ENCODE data around the gene ZNF487. TPM values are rescaled to one million over a fixed set of nuclear protein-coding genes. Genes with fewer than 3 reads are reported as not detected.
A peak's percentile ranks its signal among the peaks of the same experiment; 100 is the strongest.

ZNF487 gene
- total and polyA plus RNA-seq, 2 donors (not counting 1 experiment from before 2014, with no cell fraction given): 9.8 to 14.8 TPM

GRCh38 chr10:43408331-43408709 is 28.6 kb upstream of the ZNF487 start:
- no peaks in the 10 kb centered on the region for H3K9me3 ChIP-seq (ENCODE audit: control extremely low read depth in 1 of 3, control insufficient read depth in 2 of 3, insufficient read depth in 1 of 3, low read length in 2 of 3)
- H3K36me3 ChIP-seq (replicated peaks in 1 of 2; ENCODE audit: control extremely low read depth in 1 of 2, control insufficient read depth in 1 of 2, extremely low read depth in 1 of 2, insufficient read depth in 2 of 2, low read length in 1 of 2): peaks cover 0 to 1% of the 10 kb centered on the region in 2 experiments
- H4K20me1 ChIP-seq (ENCODE audit: control insufficient read depth, insufficient read depth, low read length, poor library complexity, severe bottlenecking): peaks cover 48% of the 10 kb centered on the region
- POLR2A ChIA-PET: interaction anchor here (1.4 to 1.8 kb wide), 6 partner anchors 10 to 44 kb away, joined by 6 to 21 read pairs (median 12); partner anchors contain the start of gene ZNF487
- Mint-ChIP-seq H3K27ac (peak overlapping the region; percentile 98), H3K4me3 (peak overlapping the region; percentile 98), H3K27me3 (no peaks in the 10 kb centered on the region), H3K4me1 (peaks cover 32% of the 10 kb centered on the region), H3K9me3 (ENCODE audit: insufficient read depth) (no peaks in the 10 kb centered on the region)
- H3K4me3 ChIP-seq (ENCODE audit: control extremely low read depth in 1 of 5, extremely low read depth in 1 of 5, insufficient read depth in 1 of 5, low read depth in 2 of 5, low read length in 4 of 5): peak overlapping the region; percentile 43 to 92 (median 83)
- intact Hi-C loops (cut with micrococcal nuclease): loop anchor here (2.0 to 5.0 kb wide), 5 partner anchors 239 to 856 kb away; partner anchors contain the start of genes BMS1, CSGALNACT2, ZNF32 and ZNF33B
- DNase-seq: no peak
- peaks cover 64% of the 10 kb centered on the region for H3K79me2 ChIP-seq (ENCODE audit: control insufficient read depth, insufficient read depth, low read length)
- peak overlapping the region; percentile 99 for H3K9ac ChIP-seq (ENCODE audit: low read length)
- peaks cover 32 to 49% of the 10 kb centered on the region in 2 donors for H3K4me1 ChIP-seq (ENCODE audit: control insufficient read depth in 2 of 2, insufficient read depth in 2 of 2, low read length in 2 of 2)
- no peak for ATAC-seq (ENCODE audit: low read depth)
- under 1% methylated on average over 25 of the region's 31 CpGs for WGBS (ENCODE audit: insufficient coverage)
- TF ChIP-seq CTCF (IDR thresholded peaks at IDR 0.05) (no peak), EZH2 (IDR thresholded peaks at IDR 0.05; ENCODE audit: borderline replicate concordance, insufficient read depth, low read depth, low read length, poor library complexity, severe bottlenecking) (no peak)
- peak overlapping the region; percentile 100 for H3K27ac ChIP-seq (ENCODE audit: low read length in 2 of 2)
- H3K4me2 ChIP-seq (replicated peaks; ENCODE audit: low read depth, low read length, poor library complexity, severe bottlenecking): peak overlapping the region; percentile 100
- H2AFZ ChIP-seq (ENCODE audit: insufficient read depth, low read depth, low read length, poor library complexity, severe bottlenecking): peak overlapping the region; percentile 67
- H3K27me3 ChIP-seq (replicated peaks in 1 of 4; ENCODE audit: control extremely low read depth in 1 of 4, control insufficient read depth in 3 of 4, insufficient read depth in 4 of 4, low read length in 3 of 4): no peaks in the 10 kb centered on the region
- CTCF ChIA-PET: interaction anchor here (0.8 to 1.8 kb wide), 8 partner anchors 10 to 61 kb away, joined by 3 to 10 read pairs (median 4); partner anchors contain the start of gene ZNF487

- H4K20me1 ChIP-seq (ENCODE audit: control insufficient read depth, insufficient read depth, low read length, poor library complexity, severe bottlenecking): peaks cover 42% of the 10 kb centered on the region
- Mint-ChIP-seq H3K9me3 (ENCODE audit: insufficient read depth) (no peaks in the 10 kb centered on the region), H3K27ac (peak within 1 kb of the TSS; percentile 98), H3K4me1 (peaks cover 26% of the 10 kb centered on the region), H3K27me3 (no peaks in the 10 kb centered on the region), H3K4me3 (peak within 1 kb of the TSS; percentile 98)
- H3K4me2 ChIP-seq (replicated peaks; ENCODE audit: low read depth, low read length, poor library complexity, severe bottlenecking): peak within 1 kb of the TSS; percentile 100
- peaks cover 27 to 44% of the 10 kb centered on the region in 2 donors for H3K4me1 ChIP-seq (ENCODE audit: control insufficient read depth in 2 of 2, insufficient read depth in 2 of 2, low read length in 2 of 2)
- H3K9me3 ChIP-seq (ENCODE audit: control extremely low read depth in 1 of 3, control insufficient read depth in 2 of 3, insufficient read depth in 1 of 3, low read length in 2 of 3): no peaks in the 10 kb centered on the region
- peak; percentile 99 for DNase-seq
- intact Hi-C loops (cut with micrococcal nuclease): loop anchor here (1.0 to 5.0 kb wide), 8 partner anchors 11 to 857 kb away; partner anchors contain the start of genes BMS1, CSGALNACT2, ZNF32 and ZNF33B
- H3K27me3 ChIP-seq (replicated peaks in 1 of 4; ENCODE audit: control extremely low read depth in 1 of 4, control insufficient read depth in 3 of 4, insufficient read depth in 4 of 4, low read length in 3 of 4): no peaks in the 10 kb centered on the region
- H2AFZ ChIP-seq (ENCODE audit: insufficient read depth, low read depth, low read length, poor library complexity, severe bottlenecking): peak within 1 kb of the TSS; percentile 67
- no peaks in the 10 kb centered on the region for H3K36me3 ChIP-seq (replicated peaks in 1 of 2; ENCODE audit: control extremely low read depth in 1 of 2, control insufficient read depth in 1 of 2, extremely low read depth in 1 of 2, insufficient read depth in 2 of 2, low read length in 1 of 2)
- no peak for TF ChIP-seq CTCF (IDR thresholded peaks at IDR 0.05)
- no peak for TF ChIP-seq EZH2 (IDR thresholded peaks at IDR 0.05; ENCODE audit: borderline replicate concordance, insufficient read depth, low read depth, low read length, poor library complexity, severe bottlenecking)
- H3K27ac ChIP-seq (ENCODE audit: low read length in 2 of 2): peak within 1 kb of the TSS; percentile 100
- peak within 1 kb of the TSS; percentile 99 for H3K9ac ChIP-seq (ENCODE audit: low read length)
- H3K79me2 ChIP-seq (ENCODE audit: control insufficient read depth, insufficient read depth, low read length): peaks cover 61% of the 10 kb centered on the region
- ChIA-PET CTCF (interaction anchor here (0.6 to 1.9 kb wide), 7 partner anchors 10 to 269 kb away, joined by 3 to 13 read pairs (median 7); no protein-coding TSS in a partner anchor), POLR2A (interaction anchor here (0.8 to 3.0 kb wide), 11 partner anchors 9 to 207 kb away, joined by 3 to 19 read pairs (median 9); partner anchors contain the start of gene ZNF487)
- WGBS (ENCODE audit: insufficient coverage): under 1% methylated on average over 61 of the region's 68 CpGs
- peak; percentile 73 for ATAC-seq (ENCODE audit: low read depth)
- peak within 1 kb of the TSS; percentile 79 to 92 (median 83) for H3K4me3 ChIP-seq (ENCODE audit: control extremely low read depth in 1 of 5, extremely low read depth in 1 of 5, insufficient read depth in 1 of 5, low read depth in 2 of 5, low read length in 4 of 5)
Observed at GRCh38 chr10:43408710-43409384, 28.1 kb upstream of the ZNF487 start, which contains the start of gene HNRNPF. Gene HNRNPF (minus strand): TSS chr10:43409186. CDS start chr10:43387884, 21,302 bp downstream.

Measured in B cell (primary cell).